Measurements from ENCODE around the gene FERMT2. TPM values are rescaled to one million over a fixed set of nuclear protein-coding genes. Genes with fewer than 3 reads are reported as not detected.
A peak's percentile ranks its signal among the peaks of the same experiment; 100 is the strongest.

FERMT2 gene
- total and polyA plus RNA-seq, 9 of the 15 experiments (the other 6 are each of a cell fraction or from before 2014, with no cell fraction given): 0.10 to 1.3 (median 0.40) TPM

- no peak overlapping the region for H2AFZ ChIP-seq (ENCODE audit: low read depth, low read length)
- H3K9me3 ChIP-seq (replicated peaks; ENCODE audit: control insufficient read depth, insufficient read depth, low read depth, low read length): no peaks in the 10 kb centered on the region
- H4K20me1 ChIP-seq (replicated peaks; ENCODE audit: control insufficient read depth, insufficient read depth, low read length): no peaks in the 10 kb centered on the region
- H3K79me2 ChIP-seq (ENCODE audit: control insufficient read depth, insufficient read depth, low read length): no peaks in the 10 kb centered on the region
- H3K4me3 ChIP-seq: no peak overlapping the region
- ChIA-PET POLR2A (no interaction called here), CTCF (ENCODE audit: low intra/inter-chr PET ratio) (no interaction called here)
- TF ChIP-seq JUNB (CRISPR knock-in tag; conservative IDR thresholded peaks at IDR 0.05) (no peak), CEBPB (tag; IDR thresholded peaks at IDR 0.05) (peak; percentile 24; the same call in 1 of the 2 replicates), SMAD1 (IDR thresholded peaks at IDR 0.05; ENCODE audit: low read depth, low read length, partially characterized antibody) (no peak), CEBPG (CRISPR knock-in tag; IDR thresholded peaks at IDR 0.05) (no peak), CEBPG (tag; conservative IDR thresholded peaks at IDR 0.05 in 1 of 2, IDR thresholded peaks at IDR 0.05 in 1 of 2) (peak in 1 of 2 experiments; percentile 62; a peak in 2 of 4 replicates), CHD1 (IDR thresholded peaks at IDR 0.05; ENCODE audit: low read length) (no peak), TSC22D4 (tag; IDR thresholded peaks at IDR 0.05) (no peak)
- H3K36me3 ChIP-seq (ENCODE audit: control insufficient read depth, insufficient read depth, low read length): no peaks in the 10 kb centered on the region
- no peaks in the 10 kb centered on the region for H3K9me1 ChIP-seq (ENCODE audit: control insufficient read depth, insufficient read depth, low read length)
- in situ Hi-C loops (cut with MboI): no loop called here
- H3K9ac ChIP-seq (ENCODE audit: insufficient read depth in 1 of 2, low read depth in 2 of 2, low read length in 2 of 2): no peak overlapping the region
- no peaks in the 10 kb centered on the region for H3K4me1 ChIP-seq (replicated peaks in 1 of 2; ENCODE audit: control insufficient read depth in 2 of 2, insufficient read depth in 2 of 2, low read length in 2 of 2)
- ATAC-seq: no peak
- H3K4me2 ChIP-seq (ENCODE audit: insufficient read depth, low read length): no peak overlapping the region
- H3K27ac ChIP-seq (ENCODE audit: extremely low read depth, low read depth, low read length): no peak overlapping the region
- DNase-seq (ENCODE audit: extremely low read depth in 1 of 4, low spot score in 3 of 4): no peak
- FAIRE-seq: no peak
- 0 out of 5 replicates have a peak, but pooled peaks cover 0 to 2% of the 10 kb centered on the region in 2 experiments for H3K27me3 ChIP-seq (ENCODE audit: control insufficient read depth in 2 of 2, insufficient read depth in 2 of 2, low read length in 2 of 2)
- WGBS (ENCODE audit: insufficient coverage, low coverage, missing lambda C conversion rate): 0% methylated on average over 3 of the region's 3 CpGs
- no TSS peak for BruUV-seq (replicated peaks)
- intact Hi-C loops (cut with micrococcal nuclease): no loop called here
Observed at GRCh38 chr14:52914295-52914694, 36.6 kb downstream of the FERMT2 start.

- BruUV-seq (replicated peaks): no TSS peak
- DNase-seq (ENCODE audit: extremely low read depth in 1 of 4, low spot score in 3 of 4) (no peak), FAIRE-seq (no peak), ATAC-seq (no peak)
- H3K27me3 ChIP-seq (ENCODE audit: control insufficient read depth in 2 of 2, insufficient read depth in 2 of 2, low read length in 2 of 2): 0 out of 5 replicates have a peak, but pooled peaks cover 0 to 2% of the 10 kb centered on the region in 2 experiments
- no peak overlapping the region for H2AFZ ChIP-seq (ENCODE audit: low read depth, low read length)
- no peaks in the 10 kb centered on the region for H3K9me1 ChIP-seq (ENCODE audit: control insufficient read depth, insufficient read depth, low read length)
- intact Hi-C loops (cut with micrococcal nuclease) (no loop called here), in situ Hi-C loops (cut with MboI) (no loop called here)
- TF ChIP-seq ZNF512 (tag; IDR thresholded peaks at IDR 0.05) (no peak), CREB3L1 (IDR thresholded peaks at IDR 0.05; ENCODE audit: borderline replicate concordance, low read depth) (no peak), ARID3B (CRISPR knock-in tag; IDR thresholded peaks at IDR 0.05; ENCODE audit: borderline replicate concordance) (no peak), NCOA1 (IDR thresholded peaks at IDR 0.05; ENCODE audit: low read depth) (no peak)
- WGBS (ENCODE audit: insufficient coverage, low coverage, missing lambda C conversion rate): 13% methylated on average over 4 of the region's 4 CpGs
- no peak overlapping the region for H3K4me2 ChIP-seq (ENCODE audit: insufficient read depth, low read length)
- no peak overlapping the region for H3K27ac ChIP-seq (ENCODE audit: extremely low read depth, low read depth, low read length)
- no peak overlapping the region for H3K4me3 ChIP-seq
- no peaks in the 10 kb centered on the region for H3K79me2 ChIP-seq (ENCODE audit: control insufficient read depth, insufficient read depth, low read length)
- POLR2A ChIA-PET: no interaction called here
- H4K20me1 ChIP-seq (replicated peaks; ENCODE audit: control insufficient read depth, insufficient read depth, low read length): no peaks in the 10 kb centered on the region
- no peak overlapping the region for H3K9ac ChIP-seq (ENCODE audit: insufficient read depth in 1 of 2, low read depth in 2 of 2, low read length in 2 of 2)
- no peaks in the 10 kb centered on the region for H3K36me3 ChIP-seq (ENCODE audit: control insufficient read depth, insufficient read depth, low read length)
- H3K9me3 ChIP-seq (replicated peaks; ENCODE audit: control insufficient read depth, insufficient read depth, low read depth, low read length): no peaks in the 10 kb centered on the region
- H3K4me1 ChIP-seq (replicated peaks in 1 of 2; ENCODE audit: control insufficient read depth in 2 of 2, insufficient read depth in 2 of 2, low read length in 2 of 2): no peaks in the 10 kb centered on the region
- CTCF ChIA-PET (ENCODE audit: low intra/inter-chr PET ratio): no interaction called here
Observed at GRCh38 chr14:52913271-52913670, 37.6 kb downstream of the FERMT2 start.

All from K562 (cell line).